ENCODE results near the gene DNAJC4. TPM values are rescaled to one million over a fixed set of nuclear protein-coding genes. Genes with fewer than 3 reads are reported as not detected.

Gene DNAJC4
- total and polyA plus RNA-seq, 2 experiments from 2014 or later = 79.9 to 132 TPM

- no peak overlapping the region for H3K27ac ChIP-seq
- no peaks in the 10 kb centered on the region for H3K36me3 ChIP-seq
- H3K9me3 ChIP-seq (ENCODE audit: low read depth) = no peaks in the 10 kb centered on the region
- H3K27me3 ChIP-seq = no peaks in the 10 kb centered on the region
- no peak for DNase-seq (ENCODE audit: low read depth in 1 of 2, low spot score in 1 of 2)
- peaks cover 11% of the 10 kb centered on the region for H3K4me1 ChIP-seq (ENCODE audit: low read depth)
- no peak overlapping the region for H3K4me3 ChIP-seq
- no peak for TF ChIP-seq CTCF (IDR thresholded peaks at IDR 0.05; ENCODE audit: low read depth, low read length)
These were observed 2.0 kb downstream of the DNAJC4 start for GRCh38 chr11:64232182-64232966.

- no peaks in the 10 kb centered on the region for H3K27me3 ChIP-seq
- no peak overlapping the region for H3K27ac ChIP-seq
- no peak for TF ChIP-seq CTCF (IDR thresholded peaks at IDR 0.05; ENCODE audit: low read depth, low read length)
- H3K4me3 ChIP-seq = no peak overlapping the region
- peaks cover 11% of the 10 kb centered on the region for H3K4me1 ChIP-seq (ENCODE audit: low read depth)
- no peak for DNase-seq (ENCODE audit: low read depth in 1 of 2, low spot score in 1 of 2)
- H3K9me3 ChIP-seq (ENCODE audit: low read depth) = no peaks in the 10 kb centered on the region
- no peaks in the 10 kb centered on the region for H3K36me3 ChIP-seq
These were observed 2.6 kb downstream of the DNAJC4 start for GRCh38 chr11:64232967-64233315.

GRCh38 chr11:64233913-64234586 is 3.7 kb downstream of the DNAJC4 start, which contains the start of gene VEGFB:
Gene VEGFB (plus strand): TSS chr11:64234584. CDS start chr11:64234834, 250 bp downstream.
- TF ChIP-seq CTCF (IDR thresholded peaks at IDR 0.05; ENCODE audit: low read depth, low read length) = no peak
- no peaks in the 10 kb centered on the region for H3K27me3 ChIP-seq
- H3K9me3 ChIP-seq (ENCODE audit: low read depth) = no peaks in the 10 kb centered on the region
- peak within 1 kb of the TSS; percentile 25 for H3K27ac ChIP-seq
- peak within 1 kb of the TSS; percentile 62 for H3K4me3 ChIP-seq
- DNase-seq (ENCODE audit: low read depth in 1 of 2, low spot score in 1 of 2) = peak; percentile 64 to 81
- H3K36me3 ChIP-seq = peaks cover 3% of the 10 kb centered on the region
- peaks cover 11% of the 10 kb centered on the region for H3K4me1 ChIP-seq (ENCODE audit: low read depth)

GRCh38 chr11:64234647-64235379 is 4.5 kb downstream of the DNAJC4 start:
- peak overlapping the region; percentile 62 for H3K4me3 ChIP-seq
- peaks cover 3% of the 10 kb centered on the region for H3K36me3 ChIP-seq
- H3K4me1 ChIP-seq (ENCODE audit: low read depth) = peaks cover 7% of the 10 kb centered on the region
- H3K27me3 ChIP-seq = no peaks in the 10 kb centered on the region
- no peaks in the 10 kb centered on the region for H3K9me3 ChIP-seq (ENCODE audit: low read depth)
- DNase-seq (ENCODE audit: low read depth in 1 of 2, low spot score in 1 of 2) = peak; percentile 17 to 76
- TF ChIP-seq CTCF (IDR thresholded peaks at IDR 0.05; ENCODE audit: low read depth, low read length) = no peak
- peak overlapping the region; percentile 25 for H3K27ac ChIP-seq

GRCh38 chr11:64235437-64236161 is 5.3 kb downstream of the DNAJC4 start:
- DNase-seq (ENCODE audit: low read depth in 1 of 2, low spot score in 1 of 2) = no peak
- Histone ChIP-seq H3K27ac (no peak overlapping the region), H3K4me1 (ENCODE audit: low read depth) (peaks cover 11% of the 10 kb centered on the region), H3K27me3 (no peaks in the 10 kb centered on the region), H3K9me3 (ENCODE audit: low read depth) (no peaks in the 10 kb centered on the region), H3K4me3 (peak overlapping the region; percentile 62), H3K36me3 (peaks cover 3% of the 10 kb centered on the region)
- no peak for TF ChIP-seq CTCF (IDR thresholded peaks at IDR 0.05; ENCODE audit: low read depth, low read length)
